ENCODE data around the gene KCNN3.

- no peak for TF ChIP-seq POLR2A (IDR thresholded peaks at IDR 0.05; ENCODE audit: low read length)
- TF ChIP-seq GATA1 (IDR thresholded peaks at IDR 0.05; ENCODE audit: low read depth, low read length), result no peak
Observed at GRCh38 chr1:154799188-154799587, 70.9 kb downstream of the KCNN3 start.
